Sciatic nerve (tissue), 1 donor: ENCODE results near the gene PTK7. TPM values are rescaled to one million over a fixed set of nuclear protein-coding genes. Genes with fewer than 3 reads are reported as not detected.

Source experiments
- total RNA-seq: library from RNA; stranded (reverse); fragmentation: NEBNext Ultra II Directional; extraction: Animal tissue kit (Norgen Biotek cat#: 25700); gene quantifications from one replicate; pipeline ENCODE4 v1.2.1, GENCODE V29; 2021
- donor health status: DM: no; HTN: no; CAD: no.

PTK7 gene
- total RNA-seq, 1 donor from 2014 or later = 11.0 TPM

Other genes with a start within 250 kb of the PTK7 start
- gene RPL7L1, start 196.7 kb upstream of the PTK7 start, total RNA-seq = 51.6 TPM
- gene PTCRA, start 160.3 kb upstream of the PTK7 start, total RNA-seq = 0.40 TPM
- gene CNPY3, start 146.8 kb upstream of the PTK7 start, total RNA-seq = 44.9 TPM
- gene GNMT, start 115.6 kb upstream of the PTK7 start, total RNA-seq = 1.8 TPM
- 20.4 TPM for gene PEX6, start 97.1 kb upstream of the PTK7 start, total RNA-seq
- 31.1 TPM for gene PPP2R5D, start 91.7 kb upstream of the PTK7 start, total RNA-seq
- 46.0 TPM for gene MEA1, start 62.4 kb upstream of the PTK7 start, total RNA-seq
- 53.4 TPM for gene KLHDC3, start 62.1 kb upstream of the PTK7 start, total RNA-seq
- 34.6 TPM for gene RRP36, start 54.7 kb upstream of the PTK7 start, total RNA-seq
- gene CUL7, start 22.5 kb upstream of the PTK7 start, total RNA-seq = 20.9 TPM
- gene MRPL2, start 16.9 kb upstream of the PTK7 start, total RNA-seq = 40.4 TPM
- 35.5 TPM for gene KLC4, start 16.7 kb upstream of the PTK7 start, total RNA-seq
- 32.6 TPM for gene SRF, start 95.0 kb downstream of the PTK7 start, total RNA-seq
- 42.9 TPM for gene CUL9, start 105.9 kb downstream of the PTK7 start, total RNA-seq
- gene DNPH1, start 153.2 kb downstream of the PTK7 start, total RNA-seq = 45.9 TPM
- 0.04 TPM for gene TTBK1, start 167.2 kb downstream of the PTK7 start, total RNA-seq
- not detected for gene SLC22A7, start 221.9 kb downstream of the PTK7 start, total RNA-seq
- gene CRIP3, start 232.5 kb downstream of the PTK7 start, total RNA-seq = 3.8 TPM